HG03064 (cell line): ENCODE results near the gene MICB.
"Not testable (repeated sequence)": the region's sequence is repeated elsewhere in the genome, so short reads cannot be mapped to it uniquely, and the experiment has no call there.

Experiments
- ATAC-seq: cut with Tn5 transposase; IDR thresholded peaks from one replicate; pipeline ENCODE4 v1.9.1; 2021; ENCODE audit warnings: low read depth; ENCODE audit not compliant: unreplicated experiment

The MICB gene

DNA sequence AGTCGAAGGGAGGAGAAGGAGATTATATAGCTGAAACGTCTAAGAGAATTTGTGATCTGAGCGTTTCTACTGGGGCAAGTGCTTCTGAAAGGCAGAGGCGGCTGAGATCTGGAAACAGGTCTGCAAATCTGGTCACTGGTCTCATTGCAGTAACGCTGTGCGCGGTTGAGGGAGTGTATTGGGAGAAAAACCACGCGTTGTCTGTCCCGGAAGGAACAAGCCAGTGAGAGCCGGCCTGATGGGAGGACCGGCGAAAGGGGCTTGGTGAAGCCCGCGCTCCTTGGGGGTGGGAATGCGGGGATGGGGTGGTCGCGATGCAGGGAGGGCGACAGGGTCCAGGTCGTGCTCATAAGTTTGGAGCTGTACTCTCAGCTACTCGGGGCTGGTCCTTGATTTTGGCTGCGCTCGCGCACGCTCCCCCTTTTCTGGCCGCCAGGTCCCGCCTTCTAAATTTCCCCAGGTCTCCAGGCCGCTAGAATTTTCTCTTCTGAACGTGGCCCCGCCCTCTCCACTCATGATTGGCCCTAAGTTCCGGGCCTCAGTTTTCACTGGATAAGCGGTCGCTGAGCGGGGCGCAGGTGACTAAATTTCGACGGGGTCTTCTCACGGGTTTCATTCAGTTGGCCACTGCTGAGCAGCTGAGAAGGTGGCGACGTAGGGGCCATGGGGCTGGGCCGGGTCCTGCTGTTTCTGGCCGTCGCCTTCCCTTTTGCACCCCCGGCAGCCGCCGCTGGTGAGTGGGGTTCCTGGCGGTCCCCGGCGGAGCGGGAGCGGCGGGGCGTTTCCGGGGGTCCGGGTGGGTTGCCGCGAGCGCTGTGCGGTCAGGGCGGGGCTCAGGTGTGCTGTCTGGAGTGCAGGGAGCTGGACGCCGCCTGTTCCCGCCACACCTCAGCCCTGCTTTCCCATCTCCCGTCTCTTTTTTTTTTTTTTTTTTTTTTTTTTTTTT lies at the start of gene MICB:
Gene MICB, plus strand, starts transcription at position 615 of the 946 bp plus-strand sequence. Its CDS starts 49 bp downstream, at position 664.
- no peak for ATAC-seq

DNA sequence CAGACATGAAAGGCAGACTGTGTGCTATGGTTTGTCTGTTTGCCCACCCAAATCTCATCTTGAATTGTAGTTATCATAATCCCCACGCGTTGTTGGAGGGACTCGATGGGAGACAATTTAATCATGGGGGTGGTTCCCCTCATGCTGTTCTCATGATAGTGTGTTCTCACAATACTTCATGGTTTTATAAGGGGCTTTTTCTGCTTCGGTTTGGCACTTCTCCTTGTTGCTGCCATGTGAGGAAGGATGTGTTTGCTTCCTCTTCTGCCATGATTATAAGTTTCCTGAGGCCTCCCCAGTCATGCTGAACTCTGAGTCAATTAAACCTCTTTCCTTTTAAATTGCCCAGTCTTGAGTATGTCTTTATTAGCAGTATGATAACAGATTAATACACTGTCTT lies 47.2 kb upstream of the MICB start:
- ATAC-seq = no peak

DNA sequence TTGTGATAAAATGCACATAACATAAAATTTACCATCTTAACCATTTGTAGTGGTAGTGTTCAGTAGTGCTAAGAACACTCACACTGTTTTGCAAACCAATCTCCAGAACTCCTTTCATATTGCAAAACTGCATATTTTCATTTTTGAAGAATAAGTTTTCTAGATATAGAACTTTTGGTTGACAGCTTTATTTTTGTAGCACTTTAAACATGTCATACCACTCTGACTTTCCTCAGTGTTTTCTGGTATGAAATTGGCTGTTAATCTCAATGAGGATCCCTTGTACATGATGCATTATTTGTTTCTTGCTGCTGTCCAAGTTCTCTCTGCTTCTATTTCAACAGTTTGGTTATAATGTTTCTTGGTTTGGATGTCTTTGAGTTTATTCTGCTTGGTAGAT lies 45.1 kb upstream of the MICB start:
- no peak for ATAC-seq

DNA sequence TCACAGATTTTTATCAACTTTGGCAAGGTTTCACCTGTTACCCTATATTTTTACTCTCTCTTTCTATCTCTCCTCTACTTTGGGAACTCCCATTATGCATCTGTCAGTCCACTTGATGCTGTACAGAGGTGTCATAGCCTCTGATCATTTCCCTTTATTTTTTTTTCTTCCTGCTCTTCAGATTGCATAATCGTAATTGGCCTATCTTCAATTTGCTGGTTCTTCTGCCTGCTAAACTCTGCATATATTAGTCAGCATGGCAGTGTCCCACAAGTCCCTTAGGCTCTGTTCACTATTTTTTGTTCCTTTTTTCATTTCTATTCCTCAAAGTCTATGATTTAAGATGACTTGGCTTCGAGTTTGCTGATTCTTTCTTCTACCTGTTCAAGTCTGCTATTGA lies 44.7 kb upstream of the MICB start:
- no peak for ATAC-seq

DNA sequence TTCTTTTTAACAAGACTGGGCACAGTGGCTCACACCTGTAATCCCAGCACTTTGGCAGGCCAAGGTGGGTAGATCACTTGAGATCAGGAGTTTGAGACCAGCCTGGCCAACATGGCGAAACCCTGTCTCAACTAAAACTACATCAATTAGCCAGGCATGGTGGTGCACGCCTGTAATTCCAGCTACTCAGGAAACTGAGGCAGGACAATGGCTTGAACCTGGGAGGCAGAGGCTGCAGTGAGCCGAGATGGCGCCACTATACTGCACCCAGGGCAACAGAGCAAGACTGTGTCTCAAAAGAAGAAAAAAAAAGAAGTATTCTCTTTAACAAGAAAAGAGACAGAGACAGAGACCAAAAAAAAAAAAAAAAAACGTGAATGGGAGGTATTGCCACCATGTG lies 38.1 kb upstream of the MICB start:
- ATAC-seq = not testable (repeated sequence)

- no peak for ATAC-seq
Measured at GRCh38 chr6:31460361-31461025, 37.5 kb upstream of the MICB start.

GRCh38 chr6:31462026-31462963 lies 35.6 kb upstream of the MICB start:
- ATAC-seq = peak; percentile 5

DNA sequence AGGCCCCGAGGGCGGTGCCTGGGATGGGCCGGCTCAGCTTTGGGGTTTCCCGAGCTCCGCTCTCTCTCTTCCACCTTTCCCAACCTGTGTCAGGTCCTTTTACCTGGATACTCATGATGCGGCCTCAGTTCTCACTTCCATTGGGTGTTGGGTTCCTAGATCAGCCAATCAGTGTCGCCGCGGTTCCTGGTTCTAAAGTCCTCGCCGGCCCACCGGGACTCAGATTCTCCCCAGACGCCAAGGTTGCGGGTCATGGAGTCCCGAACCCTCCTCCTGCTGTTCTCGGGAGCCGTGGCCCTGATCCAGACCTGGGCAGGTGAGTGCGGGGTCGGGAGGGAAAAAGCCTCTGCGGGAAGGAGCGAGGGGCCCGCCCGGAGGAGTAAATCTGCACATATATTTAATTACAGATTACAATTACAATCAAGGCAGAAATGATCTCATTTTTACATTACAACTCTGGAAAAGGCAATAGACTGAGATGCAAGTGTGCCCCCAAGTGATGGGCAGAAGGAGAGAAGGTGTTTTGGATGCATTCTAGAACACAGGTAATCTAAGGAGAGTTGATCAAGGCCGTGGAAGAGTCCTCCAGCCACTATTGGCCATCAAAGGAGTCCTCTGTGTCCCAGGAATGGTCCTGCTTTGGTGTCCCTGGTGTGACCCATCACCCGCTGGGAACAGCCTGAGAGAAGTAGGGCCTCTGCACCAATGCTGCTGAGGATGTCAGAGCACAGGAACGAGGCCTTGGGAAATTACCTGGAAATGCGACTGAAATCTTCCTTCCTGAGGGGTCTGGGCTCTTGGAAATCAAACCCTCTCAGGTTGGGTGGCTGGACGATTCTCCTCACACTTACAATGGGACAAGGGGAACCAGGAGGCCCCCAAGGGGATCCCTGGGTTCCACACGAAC lies 34.7 kb upstream of the MICB start:
- peak; percentile 79 for ATAC-seq

GRCh38 chr6:31464252-31465184 lies 33.4 kb upstream of the MICB start:
- no peak for ATAC-seq

DNA sequence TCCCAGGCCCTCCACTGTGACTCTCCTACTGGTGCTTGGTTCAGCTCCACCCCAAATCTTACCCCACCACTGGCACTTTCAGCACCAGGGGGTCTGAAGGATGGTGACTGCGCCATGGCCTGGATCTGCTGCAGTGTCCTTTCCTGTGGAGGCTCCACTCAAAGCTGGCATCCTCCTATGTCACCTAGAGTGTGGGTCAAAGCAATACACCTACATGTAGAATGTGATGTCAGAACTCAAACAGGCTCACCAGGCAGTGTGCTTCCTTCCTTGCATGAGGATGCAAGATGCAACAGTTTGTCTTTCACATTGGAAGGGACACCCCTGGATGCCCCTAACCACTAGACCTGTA lies 32.8 kb upstream of the MICB start:
- ATAC-seq = no peak

- ATAC-seq = no peak
Measured at GRCh38 chr6:31465718-31466117, 32.2 kb upstream of the MICB start.

GRCh38 chr6:31466466-31466865 lies 31.5 kb upstream of the MICB start:
- ATAC-seq = no peak

- no peak for ATAC-seq
Measured at GRCh38 chr6:31467151-31467550, 30.8 kb upstream of the MICB start.

- ATAC-seq = no peak
Measured at GRCh38 chr6:31468311-31468710, 29.6 kb upstream of the MICB start.

DNA sequence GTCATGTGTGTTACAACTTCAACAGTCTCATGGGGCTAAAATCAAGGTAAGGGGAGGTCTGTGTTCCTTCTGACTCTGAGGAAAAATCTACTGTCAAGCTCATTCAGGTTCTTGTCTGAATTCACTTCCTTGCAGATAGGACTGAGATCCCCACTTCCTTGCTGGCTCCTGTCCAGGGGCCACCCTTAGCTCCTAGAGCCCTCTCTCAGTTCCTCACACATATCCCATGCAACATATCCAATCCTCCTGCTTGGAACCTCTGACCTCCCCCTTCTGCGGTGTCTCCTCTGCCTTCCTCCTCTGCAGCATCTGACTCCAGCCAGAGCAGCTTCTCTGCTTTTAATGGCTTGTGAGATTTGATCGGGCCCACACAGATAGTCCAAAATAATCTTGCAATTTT lies 27.1 kb upstream of the MICB start:
- no peak for ATAC-seq

GRCh38 chr6:31471711-31472110 lies 26.2 kb upstream of the MICB start:
- ATAC-seq = no peak

DNA sequence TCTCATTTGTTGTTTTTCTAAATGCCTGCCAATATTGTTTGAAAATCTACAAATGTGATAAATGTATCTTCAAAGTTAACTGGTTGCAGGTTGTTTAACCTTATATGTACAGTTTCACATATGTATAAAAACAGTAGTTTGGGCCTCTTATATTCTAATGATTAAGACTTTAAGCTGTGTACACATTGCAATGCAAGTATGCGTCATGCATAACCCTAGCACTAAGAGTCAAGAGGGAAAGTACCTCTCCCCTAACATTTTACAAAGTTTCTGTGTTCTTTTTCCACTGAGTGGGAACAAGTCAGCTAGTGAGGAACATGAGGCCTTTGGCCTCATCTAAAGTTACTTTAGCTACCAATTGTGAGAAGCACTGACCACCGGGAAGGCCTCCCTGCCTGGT lies 25.7 kb upstream of the MICB start:
- ATAC-seq = no peak

DNA sequence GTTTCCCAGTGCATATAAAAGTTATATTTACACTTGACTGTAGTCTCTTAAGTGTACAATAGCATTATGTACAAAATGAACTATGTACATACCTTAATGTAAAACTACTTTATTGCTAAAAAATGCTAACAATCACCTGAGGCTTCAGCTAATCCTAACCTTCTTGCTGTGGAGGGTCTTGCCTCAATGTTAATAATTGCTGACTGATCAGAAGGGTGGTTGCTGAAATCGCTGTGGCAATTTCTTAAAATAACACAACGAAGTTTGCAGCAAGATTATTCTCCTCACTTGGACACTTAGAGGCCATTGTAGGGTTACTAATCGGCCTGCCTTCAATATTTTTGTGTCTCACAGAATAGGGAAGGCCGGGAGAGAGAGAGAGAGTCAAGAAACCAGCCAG lies 24.7 kb upstream of the MICB start:
- no peak for ATAC-seq
